HG02973 (cell line): Measurements from ENCODE around the gene COL4A5.
A peak's percentile ranks its signal among the peaks of the same experiment; 100 is the strongest.
"Not testable (repeated sequence)": the region's sequence is repeated elsewhere in the genome, so short reads cannot be mapped to it uniquely, and the experiment has no call there.

ENCODE experiments used
- ATAC-seq: cut with Tn5 transposase; IDR thresholded peaks from one replicate; pipeline ENCODE4 v1.9.1; 2021; ENCODE audit warnings: moderate library complexity; ENCODE audit not compliant: unreplicated experiment

COL4A5 gene

GRCh38 chrX:108453841-108454240 lies 14.2 kb downstream of the COL4A5 start:
- no peak for ATAC-seq

GRCh38 chrX:108456971-108457477 lies 17.4 kb downstream of the COL4A5 start:
- ATAC-seq = no peak

- ATAC-seq = no peak
Observed at GRCh38 chrX:108464604-108465003, 25.0 kb downstream of the COL4A5 start.

- no peak for ATAC-seq
Observed at GRCh38 chrX:108468486-108468885, 28.8 kb downstream of the COL4A5 start.

- no peak for ATAC-seq
Observed at GRCh38 chrX:108473979-108474378, 34.3 kb downstream of the COL4A5 start.

- ATAC-seq = not testable (repeated sequence)
Observed at GRCh38 chrX:108481528-108481927, 41.9 kb downstream of the COL4A5 start.

GRCh38 chrX:108484251-108484650 lies 44.6 kb downstream of the COL4A5 start:
- no peak for ATAC-seq

GRCh38 chrX:108485960-108486359 lies 46.3 kb downstream of the COL4A5 start:
- ATAC-seq = no peak

GRCh38 chrX:108494406-108495090 lies 54.9 kb downstream of the COL4A5 start:
- ATAC-seq = no peak

GRCh38 chrX:108511721-108512120 lies 72.1 kb downstream of the COL4A5 start:
- no peak for ATAC-seq

GRCh38 chrX:108516184-108516583 lies 76.5 kb downstream of the COL4A5 start:
- no peak for ATAC-seq

GRCh38 chrX:108527724-108528123 lies 88.1 kb downstream of the COL4A5 start:
- ATAC-seq = no peak

- peak; percentile 79 for ATAC-seq
Observed at GRCh38 chrX:108537005-108537404, 97.4 kb downstream of the COL4A5 start.

GRCh38 chrX:108541286-108541685 lies 101.6 kb downstream of the COL4A5 start:
- ATAC-seq = no peak

GRCh38 chrX:108557580-108557979 lies 117.9 kb downstream of the COL4A5 start:
- no peak for ATAC-seq

- no peak for ATAC-seq
Observed at GRCh38 chrX:108558217-108558616, 118.6 kb downstream of the COL4A5 start.

GRCh38 chrX:108573136-108573535 lies 133.5 kb downstream of the COL4A5 start:
- no peak for ATAC-seq

GRCh38 chrX:108582151-108582550 lies 142.5 kb downstream of the COL4A5 start:
- no peak for ATAC-seq

GRCh38 chrX:108584617-108585211 lies 145.1 kb downstream of the COL4A5 start:
- no peak for ATAC-seq

- no peak for ATAC-seq
Observed at GRCh38 chrX:108590496-108590895, 150.9 kb downstream of the COL4A5 start.

- ATAC-seq = no peak
Observed at GRCh38 chrX:108601276-108601675, 161.6 kb downstream of the COL4A5 start.

GRCh38 chrX:108610141-108610540 lies 170.5 kb downstream of the COL4A5 start:
- ATAC-seq = no peak

- no peak for ATAC-seq
Observed at GRCh38 chrX:108614616-108615015, 175.0 kb downstream of the COL4A5 start.
